Embryonic facial prominence (tissue), 1 donor: ENCODE measurements around the gene MTURN.
"Not testable (repeated sequence)": the region's sequence is repeated elsewhere in the genome, so short reads cannot be mapped to it uniquely, and the experiment has no call there.

Experiments used
- DNase-seq: peaks from one replicate; pipeline ENCODE4 v3.0.0-alpha.2; 2016; ENCODE audit errors: extremely low spot score

The MTURN gene

GRCh38 chr7:30134611-30135300 is at the start of gene MTURN:
MTURN (plus strand) TSS chr7:30134986; CDS start chr7:30135137, 151 bp downstream.
- peak; percentile 70 for DNase-seq

DNA sequence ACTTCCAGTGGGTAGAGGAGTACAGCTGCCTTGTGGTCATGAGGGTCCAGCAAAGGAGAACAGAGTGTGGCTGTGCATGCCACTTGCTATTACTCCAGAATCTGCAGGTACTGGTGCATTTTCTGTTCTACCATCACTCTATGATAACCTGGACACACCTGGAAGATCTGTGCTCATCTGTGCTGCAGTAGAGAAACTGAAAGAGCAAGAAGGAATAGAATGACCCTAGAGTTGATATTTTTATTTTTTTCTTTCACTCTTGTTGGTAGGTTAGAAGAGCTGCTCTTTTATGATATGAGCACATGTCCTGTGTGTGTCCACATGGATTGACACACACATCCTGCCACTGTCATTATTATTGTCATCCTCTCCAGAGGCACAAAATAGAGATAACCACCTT is 48.3 kb upstream of the MTURN start:
- DNase-seq: no peak

DNA sequence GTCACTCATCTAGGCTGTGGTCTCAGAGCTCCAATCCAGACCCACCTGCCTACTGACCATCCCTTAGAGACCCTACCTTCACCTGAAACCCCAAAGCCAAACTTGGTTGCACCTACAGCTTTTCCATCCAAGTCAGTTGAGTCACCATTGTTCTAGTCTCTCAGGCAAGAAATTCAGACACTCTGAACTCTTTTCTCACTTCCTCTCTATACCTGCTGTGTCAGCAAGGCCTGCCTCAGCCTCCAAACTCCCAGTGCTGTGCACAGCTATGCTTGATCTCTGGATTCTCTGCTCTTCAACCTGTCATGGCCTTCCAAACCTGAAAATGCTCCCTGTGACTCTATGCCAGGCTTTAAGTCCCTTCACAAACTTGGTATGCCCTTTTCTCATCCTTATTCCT is 47.4 kb upstream of the MTURN start:
- no peak for DNase-seq

GRCh38 chr7:30088362-30088761 is 46.4 kb upstream of the MTURN start:
- no peak for DNase-seq

- no peak for DNase-seq
Measured at GRCh38 chr7:30090111-30090510, 44.7 kb upstream of the MTURN start.

DNA sequence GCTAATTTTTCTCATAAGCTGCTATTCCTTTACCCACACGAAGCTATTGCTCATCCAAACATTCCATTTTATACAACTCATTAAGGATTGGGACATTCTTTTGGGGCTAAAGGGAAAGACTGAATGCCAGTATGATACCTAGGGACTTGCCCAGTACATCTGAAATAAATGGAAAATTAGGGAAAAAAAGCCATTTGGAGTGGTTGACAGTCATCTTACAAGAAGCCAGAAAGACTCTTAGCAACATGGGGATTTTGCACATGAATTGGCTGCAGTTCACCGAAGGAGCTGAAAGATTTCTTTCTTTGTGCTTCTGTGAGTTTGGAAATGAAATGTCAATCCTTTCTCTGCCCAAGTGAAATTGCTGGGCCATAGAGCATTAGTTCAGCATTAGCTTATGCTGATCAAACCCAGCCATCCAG is 43.3 kb upstream of the MTURN start:
- no peak for DNase-seq

GRCh38 chr7:30091987-30092386 is 42.8 kb upstream of the MTURN start:
- no peak for DNase-seq

DNA sequence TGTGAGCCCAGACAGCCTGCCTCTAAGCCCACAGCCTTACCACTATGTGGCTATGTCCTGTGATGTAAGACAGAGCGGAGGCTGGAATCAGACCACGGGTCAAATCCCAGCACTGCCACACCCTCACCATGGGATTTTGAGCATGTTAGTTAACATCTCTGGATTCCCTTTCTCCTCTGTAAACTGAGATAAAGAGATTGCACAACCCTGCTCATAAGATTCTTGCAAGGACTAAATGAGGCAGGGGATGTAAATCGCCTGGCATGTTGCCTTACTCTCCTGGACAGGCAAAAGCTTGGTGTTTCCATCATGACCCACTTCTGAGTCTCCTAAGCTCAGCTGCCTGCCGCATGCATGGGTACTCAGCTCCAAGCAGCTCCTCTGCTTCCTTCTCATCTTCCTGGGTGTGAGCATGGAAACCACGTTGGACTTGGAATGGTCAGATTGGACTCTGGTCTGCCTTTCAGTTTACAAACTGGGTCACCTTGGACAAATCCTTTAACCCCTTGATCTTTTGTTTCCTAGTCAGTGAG is 41.3 kb upstream of the MTURN start:
- DNase-seq: no peak

DNA sequence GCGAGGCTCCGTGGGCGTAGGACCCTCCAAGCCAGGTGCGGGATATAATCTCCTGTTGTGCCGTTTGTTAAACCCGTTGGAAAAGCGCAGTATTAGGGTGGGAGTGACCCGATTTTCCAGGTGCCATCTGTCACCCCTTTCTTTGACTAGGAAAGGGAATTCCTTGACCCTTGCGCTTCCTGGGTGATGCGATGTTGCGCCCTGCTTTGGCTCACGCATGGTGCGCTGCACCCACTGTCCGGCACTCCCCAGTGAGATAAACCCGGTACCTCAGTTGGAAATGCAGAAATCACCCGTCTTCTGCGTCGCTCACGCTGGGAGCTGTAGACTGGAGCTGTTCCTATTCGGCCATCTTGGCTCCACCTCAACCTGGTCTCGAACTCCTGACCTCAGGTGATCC is 36.2 kb upstream of the MTURN start:
- DNase-seq: not testable (repeated sequence)

- no peak for DNase-seq
Measured at GRCh38 chr7:30102281-30102680, 32.5 kb upstream of the MTURN start.

DNA sequence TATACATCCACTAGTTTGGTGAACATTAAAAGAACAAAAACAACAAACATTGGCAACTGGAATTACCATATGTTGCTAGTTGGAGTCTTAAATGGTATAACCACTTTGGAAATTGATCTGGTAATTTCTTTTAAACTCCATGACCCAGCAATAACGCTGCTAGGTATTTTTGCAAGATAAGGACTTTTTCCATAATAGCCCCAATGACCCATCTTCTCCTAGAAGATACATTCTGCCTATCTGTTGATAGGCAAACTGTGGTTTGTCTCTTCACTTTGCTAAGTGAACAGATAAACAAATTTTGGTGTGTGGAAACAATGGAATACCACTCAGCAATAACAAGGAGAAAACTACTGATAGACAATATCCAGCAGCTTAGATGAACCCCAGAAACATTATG is 30.6 kb upstream of the MTURN start:
- DNase-seq: no peak

DNA sequence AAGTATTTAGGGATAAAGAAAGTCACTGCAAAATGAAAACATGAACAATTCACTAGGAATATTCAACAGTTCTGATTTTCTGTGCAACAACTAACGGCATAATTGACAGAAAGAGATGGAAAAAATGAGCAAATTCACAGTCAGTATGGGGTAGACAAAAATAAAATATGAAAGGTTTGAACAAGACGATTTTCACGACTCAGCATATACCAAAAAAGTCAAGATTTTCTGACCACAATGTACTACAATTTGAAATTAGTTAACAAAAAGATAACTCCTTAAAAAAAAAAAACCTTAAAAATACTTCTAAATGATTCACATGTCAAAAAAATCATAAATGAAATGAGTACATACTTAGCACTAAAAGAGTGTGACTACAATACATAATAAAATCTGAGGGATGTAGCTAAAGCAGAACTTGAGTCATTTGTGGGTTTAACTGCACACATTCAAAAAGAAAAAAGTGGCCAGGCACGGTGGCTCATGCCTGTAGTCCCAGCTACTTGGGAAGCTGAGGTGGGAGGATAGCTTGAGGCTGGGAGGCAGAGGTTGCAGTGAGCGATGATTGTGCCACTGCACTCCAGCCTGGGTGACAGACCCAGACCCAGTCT is 22.6 kb upstream of the MTURN start:
- no peak for DNase-seq

DNA sequence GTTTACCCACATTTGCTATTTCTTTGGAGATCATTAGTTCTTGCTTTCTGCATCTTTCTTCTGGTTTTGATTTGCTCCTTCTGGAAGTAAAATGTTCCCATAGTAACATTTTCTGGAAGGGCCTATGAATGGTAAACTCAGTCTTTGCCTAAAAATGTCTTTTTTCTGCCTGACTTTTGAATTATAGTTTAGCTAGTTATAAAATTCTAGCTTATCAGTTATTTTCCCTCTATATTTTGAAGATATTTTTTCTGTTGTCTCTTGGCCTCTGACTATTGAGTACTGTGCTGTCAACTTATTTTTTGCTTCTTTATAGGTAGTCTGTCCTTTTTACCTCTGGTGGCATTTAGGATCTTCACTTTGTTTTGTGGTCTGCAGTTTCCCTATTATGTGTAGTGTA is 21.6 kb upstream of the MTURN start:
- no peak for DNase-seq

- no peak for DNase-seq
Measured at GRCh38 chr7:30114536-30115238, 20.1 kb upstream of the MTURN start.

GRCh38 chr7:30115709-30116297 is 19.0 kb upstream of the MTURN start:
- DNase-seq: no peak

DNA sequence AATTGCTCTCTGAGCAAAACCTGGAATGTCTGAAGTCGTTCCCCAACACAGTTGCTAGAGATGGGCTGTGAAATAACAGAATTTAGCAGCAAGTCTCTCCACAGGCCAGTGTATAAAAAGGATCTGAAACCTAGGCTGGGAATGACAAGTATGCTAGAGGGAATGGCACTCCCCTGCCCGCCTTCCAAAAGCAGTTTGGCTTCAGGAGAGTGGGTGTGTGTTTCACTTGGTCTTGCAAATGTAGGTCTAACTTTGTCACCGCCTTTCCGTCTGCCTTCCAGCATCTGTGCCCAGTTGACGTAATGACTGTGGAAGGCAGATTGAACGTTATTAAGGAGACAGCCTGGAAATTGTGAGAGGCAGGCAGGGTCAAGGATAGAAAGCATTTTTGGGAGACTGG is 18.0 kb upstream of the MTURN start:
- DNase-seq: no peak

- no peak for DNase-seq
Measured at GRCh38 chr7:30117896-30118295, 16.9 kb upstream of the MTURN start.

GRCh38 chr7:30119890-30120577 is 14.8 kb upstream of the MTURN start:
- no peak for DNase-seq

DNA sequence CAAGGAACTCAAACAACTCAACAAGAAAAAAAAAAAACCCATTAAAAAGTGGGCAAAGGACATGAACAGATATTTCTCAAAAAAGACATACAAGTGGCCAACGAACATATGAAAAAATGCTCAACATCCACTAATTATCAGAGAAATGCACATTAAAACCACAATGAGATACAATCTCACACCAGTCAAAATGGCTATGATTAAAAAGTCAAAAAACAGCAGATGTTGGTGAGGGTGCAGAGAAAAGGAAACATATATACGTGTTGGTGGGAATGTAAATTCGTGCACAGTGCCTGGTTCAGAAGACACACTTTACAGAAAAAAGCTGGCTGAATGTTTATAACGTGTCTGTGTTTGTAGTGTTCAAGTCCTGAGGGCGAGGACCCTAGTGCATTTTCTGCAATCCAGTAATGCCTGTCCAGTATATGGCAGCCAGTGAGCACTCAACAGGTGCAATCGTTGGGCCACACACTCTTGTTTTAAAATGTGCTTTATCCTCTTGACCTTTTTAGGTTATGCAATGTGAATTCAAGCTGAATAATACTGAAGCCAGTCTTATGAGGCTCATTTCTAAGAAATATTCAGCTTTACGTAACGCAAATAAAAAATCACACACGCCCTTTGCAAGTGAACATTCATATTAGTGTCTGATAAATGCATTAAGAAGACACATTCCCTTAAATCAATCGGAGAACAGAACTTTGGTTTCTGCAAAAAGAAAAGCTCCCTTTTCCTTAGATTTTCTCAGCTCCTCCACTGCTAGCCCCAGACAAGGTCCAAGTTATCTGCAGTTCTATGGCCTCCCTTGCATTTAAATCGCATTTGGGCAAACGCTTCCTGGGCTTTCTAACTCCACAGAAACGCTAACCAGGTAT is 813 bp upstream of the MTURN start:
- no peak for DNase-seq

DNA sequence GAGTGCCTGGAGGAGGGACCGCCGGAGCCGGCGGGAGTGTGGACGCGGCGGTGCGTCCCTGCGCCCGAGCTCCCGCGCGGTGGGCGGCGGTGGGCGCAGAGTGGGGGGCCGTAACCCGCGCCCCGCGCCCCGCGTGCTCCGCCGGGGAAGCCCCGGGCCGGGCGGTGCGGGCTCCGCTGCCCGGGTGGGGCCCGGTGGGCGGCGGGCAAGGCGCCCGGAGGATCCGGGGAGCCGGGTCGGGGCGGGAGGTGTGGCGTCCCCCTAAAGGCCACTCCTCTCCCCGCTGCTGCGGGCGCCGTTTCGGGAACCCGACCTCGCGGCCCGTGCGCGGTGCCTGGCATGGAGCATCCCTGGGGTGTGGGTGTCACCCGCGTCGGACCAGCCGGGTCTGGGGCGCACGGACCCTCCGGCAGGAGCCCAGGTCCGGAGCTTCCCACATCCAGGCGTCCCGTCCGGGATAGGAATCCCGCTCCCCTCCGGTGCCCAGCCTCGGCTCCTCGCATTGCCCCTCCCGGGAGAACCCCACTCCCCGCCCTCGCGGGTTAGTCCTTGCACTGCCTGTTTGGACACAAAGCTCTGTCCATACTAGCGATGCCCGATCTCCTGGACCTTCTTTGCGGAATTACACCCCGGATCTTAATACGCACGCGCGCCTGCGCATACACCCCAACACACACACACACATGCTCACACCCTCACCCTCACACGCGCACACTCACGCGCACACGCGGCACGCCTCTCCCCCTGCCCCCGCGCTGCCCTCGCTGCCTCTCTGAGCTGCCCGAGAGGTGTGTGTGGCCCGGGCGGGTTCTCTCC is 723 bp downstream of the MTURN start:
- DNase-seq: peak; percentile 57
